RPMI7951 (cell line): ENCODE results near the gene ATP13A1. TPM values are rescaled to one million over a fixed set of nuclear protein-coding genes. Genes with fewer than 3 reads are reported as not detected.
"Not testable (repeated sequence)": the region's sequence is repeated elsewhere in the genome, so short reads cannot be mapped to it uniquely, and the experiment has no call there.

ENCODE experiments used
- DNase-seq: peaks from one replicate; pipeline ENCODE4 v3.0.0-alpha.2; 2012; ENCODE audit warnings: low read depth
- total RNA-seq: library from RNA; depleted of rRNA; stranded (reverse); fragments of >200 nt; shearing (Covaris generic); gene quantifications from 2 replicates; pipeline ENCODE4 v1.2.3, GENCODE V29; 2014; rRNA removed

ATP13A1 gene
- total RNA-seq: 21.3 and 34.7 TPM in 2 replicates

DNA sequence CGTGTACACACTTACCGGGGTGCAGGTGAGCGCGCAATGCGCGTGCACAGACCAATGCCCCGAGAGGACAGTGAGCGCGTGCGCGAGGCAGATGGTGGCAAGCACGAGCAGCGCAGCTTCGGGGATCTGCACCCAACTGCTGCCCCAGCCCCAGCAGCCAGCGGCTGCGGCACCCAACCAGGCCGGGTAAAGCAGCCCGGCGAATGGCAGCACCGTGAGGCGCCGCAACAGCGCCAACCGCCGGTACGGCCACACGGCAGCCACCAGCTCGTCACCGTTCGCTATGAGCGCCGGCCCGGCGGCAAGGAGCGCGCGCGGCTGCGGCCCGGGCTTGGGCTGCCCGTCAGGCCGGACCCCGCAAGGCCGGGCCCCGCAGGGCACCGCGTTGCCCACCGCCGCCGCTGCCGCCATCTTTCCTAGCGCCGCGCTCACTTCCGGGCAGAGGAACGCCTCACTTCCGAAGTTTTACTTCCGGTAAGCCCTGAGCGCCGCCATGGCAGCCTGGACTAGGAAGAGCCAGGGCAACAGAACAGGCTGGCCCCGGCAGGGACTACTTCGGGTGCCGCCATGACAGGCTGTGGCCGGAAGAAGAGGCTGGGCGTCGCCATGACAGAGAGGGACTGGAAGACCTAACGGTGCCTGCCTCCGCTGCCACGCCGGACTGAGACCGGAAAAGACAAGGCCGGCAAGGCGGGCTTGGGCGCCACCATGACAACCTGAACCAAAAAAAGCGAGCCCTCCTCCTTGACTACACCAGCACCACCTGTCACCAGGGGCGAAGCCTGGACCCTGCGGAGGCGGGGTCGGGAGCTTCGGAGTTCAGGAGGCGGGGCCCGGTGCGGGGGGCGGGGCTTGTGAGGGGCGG is at the start of gene ATP13A1:
Gene ATP13A1, minus strand, starts transcription at position 421 of the 865 bp plus-strand sequence. Its CDS starts 10 bp downstream, at position 411.
- DNase-seq: peak; percentile 93

DNA sequence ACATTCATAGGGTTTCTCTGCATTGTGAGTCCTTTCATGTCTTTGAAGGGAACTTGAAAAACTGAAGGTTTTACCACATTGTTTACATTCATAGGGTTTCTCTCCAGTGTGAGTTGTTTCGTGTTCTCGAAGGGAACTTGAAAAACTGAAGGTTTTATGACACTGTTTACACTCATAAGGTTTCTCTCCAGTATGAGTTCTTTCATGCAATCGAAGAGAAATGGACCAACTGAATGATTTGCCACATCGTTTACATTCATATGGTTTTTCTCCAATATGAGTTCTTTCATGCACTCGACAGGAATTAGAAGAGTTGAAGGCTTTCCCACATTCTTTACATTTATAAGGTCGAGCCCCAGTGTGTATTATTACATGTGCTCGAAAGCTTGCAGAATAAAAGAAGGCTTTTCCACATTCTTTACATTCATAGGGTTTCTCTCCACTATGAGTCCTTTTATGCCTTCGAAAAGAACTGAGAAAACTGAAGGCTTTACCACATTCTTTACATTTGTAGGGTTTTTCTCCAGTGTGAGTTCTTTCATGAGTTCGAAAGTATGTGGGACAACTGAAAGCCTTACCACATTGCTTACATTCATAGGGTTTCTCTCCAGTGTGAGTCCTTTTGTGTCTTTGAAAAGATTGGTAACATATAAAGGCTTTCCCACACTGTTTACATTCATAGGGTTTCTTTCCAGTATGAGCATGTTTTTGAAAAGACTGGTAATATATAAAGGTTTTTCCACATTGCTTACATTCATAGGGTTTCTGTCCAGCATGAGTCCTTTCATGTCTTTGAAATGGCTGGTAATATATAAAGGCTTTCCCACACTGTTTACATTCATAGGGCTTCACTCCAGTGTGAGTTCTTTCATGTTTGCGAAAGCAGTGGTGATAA is 48.7 kb upstream of the ATP13A1 start:
- no peak for DNase-seq

DNA sequence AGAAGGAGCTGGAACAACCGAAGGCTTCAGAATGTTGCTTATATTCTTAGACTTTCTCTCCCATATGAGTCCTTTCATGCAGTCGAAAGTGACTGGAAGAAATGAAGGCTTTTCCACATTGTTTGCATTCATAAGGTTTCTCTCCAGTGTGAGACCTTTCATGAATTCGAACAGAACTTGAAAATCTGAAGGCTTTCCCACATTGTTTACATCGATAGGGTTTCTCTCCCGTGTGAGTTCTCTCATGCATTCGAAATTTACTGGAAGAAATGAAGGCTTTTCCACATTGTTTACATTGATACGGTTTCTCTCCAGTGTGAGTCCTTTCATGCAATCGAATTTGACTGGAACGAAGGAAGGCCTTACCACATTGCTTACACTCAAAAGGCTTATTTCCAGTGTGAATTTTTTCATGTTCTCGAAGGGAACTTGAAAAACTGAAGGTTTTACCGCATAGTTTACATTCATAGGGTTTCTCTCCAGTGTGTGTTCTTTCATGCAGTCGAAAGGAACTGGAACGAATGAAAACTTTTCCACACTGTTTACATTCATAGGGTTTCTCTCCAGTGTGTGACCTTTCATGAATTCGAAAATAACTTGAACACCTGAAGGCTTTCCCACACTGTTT is 47.9 kb upstream of the ATP13A1 start:
- no peak for DNase-seq

DNA sequence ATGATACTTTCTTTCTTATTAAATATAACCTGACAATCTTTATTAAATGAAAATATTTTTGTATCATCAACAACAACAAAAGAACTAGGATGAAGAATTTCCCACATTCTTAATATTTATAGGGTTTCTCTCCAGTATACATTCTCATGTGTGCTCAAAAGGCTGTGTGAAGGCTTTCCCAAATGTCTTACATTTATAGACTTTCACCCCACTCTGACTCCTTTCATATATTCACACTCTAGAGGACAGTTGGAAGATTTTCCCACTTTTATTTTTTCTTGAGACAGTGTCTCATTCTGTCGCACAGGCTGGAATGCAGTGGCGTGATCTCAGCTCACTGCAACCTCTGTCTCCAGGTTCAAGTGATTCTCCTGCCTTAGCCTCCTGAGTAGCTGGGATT is 47.0 kb upstream of the ATP13A1 start:
- no peak for DNase-seq

DNA sequence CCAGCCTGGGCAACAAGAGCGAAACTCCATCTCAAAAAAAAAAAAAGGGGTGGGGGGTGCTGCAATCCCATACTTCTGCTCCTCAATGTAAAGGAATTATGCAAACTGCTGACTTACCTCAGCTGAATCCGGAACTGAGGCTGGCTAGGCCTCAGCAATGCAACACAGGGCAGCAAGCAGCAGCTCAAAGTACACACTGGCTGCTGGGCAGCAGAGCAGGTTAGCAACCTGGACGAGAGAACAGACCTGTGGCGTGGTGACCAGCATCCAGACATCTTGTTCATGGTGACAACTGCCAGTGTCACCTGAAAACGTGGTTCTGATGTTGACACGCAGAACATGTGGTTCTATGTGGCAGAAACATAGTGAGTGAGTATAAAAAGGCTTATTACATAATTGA is 41.4 kb upstream of the ATP13A1 start:
- no peak for DNase-seq

DNA sequence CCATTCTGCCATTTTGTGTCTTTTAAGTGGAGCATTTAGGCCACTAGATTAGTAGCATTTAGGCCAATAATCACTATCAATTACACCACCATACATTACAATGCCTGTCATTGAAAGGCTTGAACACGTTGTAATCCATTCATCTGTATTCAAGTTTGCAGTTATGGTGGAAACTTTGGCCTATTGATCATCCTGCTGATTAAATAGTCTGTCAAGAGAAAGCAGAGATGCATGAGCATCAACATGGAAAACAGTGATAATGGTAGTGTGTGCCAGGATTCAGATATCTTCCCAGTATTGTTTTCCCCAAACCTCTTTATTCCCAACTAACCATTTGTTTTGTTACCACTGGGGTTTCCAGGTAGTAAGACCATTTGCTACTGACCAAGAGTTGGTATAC is 37.0 kb upstream of the ATP13A1 start:
- not testable (repeated sequence) for DNase-seq

DNA sequence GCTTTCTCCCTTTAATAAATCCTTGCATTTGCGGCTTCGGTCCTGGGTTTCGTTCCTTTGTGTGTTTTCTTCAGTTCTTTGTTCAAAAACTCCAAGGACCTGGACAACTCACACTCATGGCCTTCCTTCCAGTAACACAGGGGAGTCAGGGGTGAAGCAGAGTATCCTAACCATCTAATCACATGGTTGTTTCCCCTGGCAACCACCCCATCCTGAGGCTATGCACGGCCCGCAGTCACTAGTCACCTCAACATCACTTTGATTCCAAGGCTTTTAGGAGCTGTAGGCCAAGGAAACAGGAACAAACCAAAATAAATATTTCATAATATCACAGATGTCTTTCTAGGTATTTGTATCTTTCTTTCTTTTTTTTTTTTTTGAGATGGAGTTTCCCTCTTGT is 34.1 kb upstream of the ATP13A1 start:
- no peak for DNase-seq

DNA sequence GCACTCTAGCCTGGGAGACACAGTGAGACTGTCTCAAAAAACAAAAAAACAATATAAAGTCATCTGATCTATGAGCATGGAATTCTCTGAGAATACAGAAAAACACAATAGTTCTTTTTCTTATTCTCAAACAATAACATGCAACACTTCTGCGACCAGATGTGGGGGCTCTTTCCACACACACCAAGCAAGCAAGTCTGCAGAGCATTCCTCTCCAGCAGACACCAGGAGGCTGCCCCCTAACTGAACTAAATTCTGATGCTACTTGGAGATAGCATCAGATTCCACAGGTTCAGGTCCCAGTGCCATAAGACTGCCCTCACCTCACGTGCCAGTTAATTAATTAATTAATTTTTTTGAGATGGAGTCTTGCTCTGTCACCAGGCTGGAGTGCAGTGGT is 32.9 kb upstream of the ATP13A1 start:
- no peak for DNase-seq

DNA sequence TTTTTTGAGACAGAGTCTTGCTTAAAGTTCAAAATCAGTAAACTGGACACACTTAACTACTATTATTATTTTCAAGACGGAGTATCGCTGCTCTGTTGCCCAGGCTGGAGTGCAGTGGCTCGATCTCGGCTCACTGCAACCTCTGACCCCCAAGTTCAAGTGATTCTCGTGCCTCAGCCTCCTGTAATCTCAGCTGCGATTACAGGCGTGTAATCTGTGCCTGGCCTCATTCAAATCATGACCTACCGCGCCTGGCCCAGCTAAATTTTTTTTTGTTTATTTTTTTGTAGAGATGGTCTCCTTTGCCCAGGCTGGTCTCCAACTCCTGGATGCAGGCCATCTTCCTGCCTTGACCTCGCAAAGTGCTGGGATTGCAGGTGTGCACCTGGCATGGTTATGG is 28.2 kb upstream of the ATP13A1 start:
- DNase-seq: no peak

DNA sequence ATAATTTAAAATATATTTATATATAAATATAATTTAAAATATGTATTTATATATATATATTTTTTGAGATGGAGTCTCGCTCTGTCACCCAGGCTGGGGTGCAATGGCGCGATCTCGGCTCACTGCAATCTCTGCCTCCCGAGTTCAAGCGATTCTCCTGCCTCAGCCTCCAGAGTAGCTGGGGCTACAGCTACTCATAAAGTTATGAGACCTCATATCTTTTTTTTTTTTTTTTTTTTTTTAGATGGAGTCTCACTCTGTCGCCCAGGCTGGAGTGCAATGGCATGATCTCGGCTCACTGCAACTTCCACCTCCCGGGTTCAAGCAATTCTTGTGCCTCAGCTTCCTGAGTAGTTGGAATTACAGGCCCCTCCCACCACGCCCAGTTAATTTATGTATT is 25.5 kb upstream of the ATP13A1 start:
- DNase-seq: not testable (repeated sequence)

DNA sequence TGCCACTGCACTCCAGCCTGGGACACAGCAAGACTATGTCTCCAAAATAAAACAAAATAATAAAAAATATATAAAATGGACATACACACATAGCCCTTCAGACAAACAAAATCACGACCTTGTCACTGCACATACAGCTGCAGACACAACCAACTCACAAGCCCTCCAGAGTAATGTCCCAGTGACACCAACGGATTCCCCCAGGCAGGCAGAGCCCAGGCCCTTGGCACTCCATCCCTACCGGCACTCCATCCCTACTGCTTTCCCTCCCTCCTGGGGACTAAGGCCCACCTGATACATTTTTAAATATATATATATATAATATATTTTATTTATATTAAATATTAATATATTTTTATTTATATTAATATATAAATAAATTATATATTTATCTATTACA is 23.6 kb upstream of the ATP13A1 start:
- DNase-seq: peak; percentile 34

DNA sequence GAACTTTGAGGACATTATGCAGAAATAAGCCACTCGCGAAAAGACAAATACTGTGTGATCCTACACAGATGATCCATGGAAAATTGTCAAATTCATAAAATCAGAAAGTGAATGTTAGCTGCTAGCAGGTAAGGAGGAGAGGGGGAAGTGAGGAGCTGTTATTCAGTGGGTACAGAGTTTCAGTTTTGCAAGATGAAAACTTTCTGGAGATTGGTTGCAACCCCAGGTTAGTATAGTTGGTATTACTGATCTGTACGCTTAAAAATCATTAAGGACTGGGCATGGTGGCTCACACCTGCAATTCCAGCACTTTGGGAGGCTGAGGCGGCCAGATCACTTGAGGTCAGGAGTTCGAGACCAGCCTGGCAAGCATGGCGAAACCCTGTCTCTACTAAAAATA is 23.1 kb upstream of the ATP13A1 start:
- no peak for DNase-seq

DNA sequence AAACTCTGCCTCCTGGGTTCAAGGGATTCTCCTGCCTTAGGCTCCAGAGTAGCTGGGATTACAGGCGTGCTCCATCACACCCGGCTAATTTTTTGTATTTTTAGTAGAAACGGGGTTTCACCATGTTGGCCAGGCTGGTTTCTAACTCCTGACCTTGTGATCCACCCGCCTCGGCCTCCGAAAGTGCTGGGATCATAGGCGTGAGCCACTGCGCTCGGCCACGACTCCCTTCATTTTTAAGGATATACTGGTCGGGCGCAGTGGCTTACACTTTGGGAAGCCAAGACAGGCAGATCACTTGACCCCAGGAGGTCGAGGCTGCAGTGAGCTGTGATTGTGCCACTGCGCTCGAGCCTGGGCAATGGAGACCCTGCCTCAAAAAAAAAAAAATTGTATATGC is 22.6 kb upstream of the ATP13A1 start:
- not testable (repeated sequence) for DNase-seq

DNA sequence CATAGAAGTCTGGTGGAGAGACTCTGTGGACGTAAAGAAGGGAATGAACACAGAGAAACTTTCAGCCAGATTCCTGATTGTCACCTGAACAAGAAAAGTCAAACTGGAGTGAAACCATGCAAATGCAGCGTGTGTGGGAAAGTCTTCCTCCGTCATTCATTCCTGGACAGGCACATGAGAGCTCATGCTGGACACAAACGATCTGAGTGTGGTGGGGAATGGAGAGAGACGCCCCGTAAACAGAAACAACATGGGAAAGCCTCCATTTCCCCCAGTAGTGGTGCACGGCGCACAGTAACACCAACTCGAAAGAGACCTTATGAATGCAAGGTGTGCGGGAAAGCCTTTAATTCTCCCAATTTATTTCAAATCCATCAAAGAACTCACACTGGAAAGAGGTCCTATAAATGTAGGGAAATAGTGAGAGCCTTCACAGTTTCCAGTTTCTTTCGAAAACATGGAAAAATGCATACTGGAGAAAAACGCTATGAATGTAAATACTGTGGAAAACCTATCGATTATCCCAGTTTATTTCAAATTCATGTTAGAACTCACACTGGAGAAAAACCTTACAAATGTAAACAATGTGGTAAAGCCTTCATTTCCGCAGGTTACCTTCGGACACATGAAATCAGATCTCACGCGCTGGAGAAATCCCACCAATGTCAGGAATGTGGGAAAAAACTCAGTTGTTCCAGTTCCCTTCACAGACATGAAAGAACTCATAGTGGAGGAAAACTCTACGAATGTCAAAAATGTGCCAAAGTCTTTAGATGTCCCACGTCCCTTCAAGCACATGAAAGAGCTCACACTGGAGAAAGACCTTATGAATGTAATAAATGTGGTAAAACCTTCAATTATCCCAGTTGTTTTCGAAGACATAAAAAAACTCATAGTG is 15.9 kb upstream of the ATP13A1 start:
- DNase-seq: no peak

DNA sequence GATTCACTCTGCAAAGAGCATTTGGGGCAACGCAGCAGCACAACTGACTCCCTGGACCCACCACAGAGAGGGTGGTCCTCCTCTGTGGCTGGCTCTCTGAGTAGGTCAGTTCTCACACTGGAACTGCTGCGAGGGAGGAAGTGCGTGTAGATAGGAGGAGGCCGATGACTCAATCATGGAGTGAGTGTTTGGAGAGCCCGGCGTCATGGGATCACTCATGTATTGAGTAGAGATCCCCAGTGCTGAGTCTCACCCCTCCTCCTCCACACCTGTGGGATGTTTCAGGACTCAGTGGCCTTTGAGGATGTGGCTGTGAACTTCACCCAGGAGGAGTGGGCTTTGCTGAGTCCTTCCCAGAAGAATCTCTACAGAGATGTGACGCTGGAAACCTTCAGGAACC is 14.1 kb upstream of the ATP13A1 start:
- no peak for DNase-seq

DNA sequence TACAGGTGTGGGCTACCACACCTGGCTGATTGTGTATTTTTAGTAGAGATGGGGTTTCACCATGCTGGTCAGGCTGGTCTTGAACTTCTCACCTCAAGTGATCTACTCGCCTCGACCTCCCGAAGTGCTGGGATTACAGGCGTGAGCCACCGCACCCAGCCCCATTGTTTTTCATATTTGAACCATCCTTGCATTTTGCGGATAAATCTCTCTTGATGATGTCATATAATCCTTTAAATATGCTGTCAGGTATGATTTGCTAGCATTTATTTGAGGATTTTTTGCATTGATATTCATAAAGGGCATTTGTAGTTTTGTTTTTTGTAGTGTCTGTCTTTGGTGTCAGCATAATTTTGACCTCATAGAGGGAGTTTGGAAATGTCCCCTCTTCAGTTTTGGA is 10.8 kb upstream of the ATP13A1 start:
- no peak for DNase-seq

DNA sequence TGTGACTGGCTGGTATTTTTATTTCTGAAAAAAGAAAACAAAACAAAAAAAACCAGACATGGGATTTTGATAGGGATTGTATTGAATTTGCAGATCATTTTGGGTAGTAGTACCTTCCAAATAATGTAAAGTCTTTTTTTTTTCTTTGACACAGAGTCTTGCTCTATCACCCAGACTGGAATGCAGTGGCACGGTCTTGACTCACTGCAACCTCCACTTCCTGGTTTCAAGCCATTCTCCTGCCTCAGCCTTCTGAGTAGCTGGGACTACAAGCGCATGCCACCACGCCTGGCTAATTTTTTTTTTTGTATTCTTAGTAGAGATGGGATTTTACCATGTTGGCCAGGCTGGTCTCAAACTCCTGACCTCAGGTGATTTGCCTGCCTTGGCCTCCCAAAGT is 9.3 kb upstream of the ATP13A1 start:
- no peak for DNase-seq

DNA sequence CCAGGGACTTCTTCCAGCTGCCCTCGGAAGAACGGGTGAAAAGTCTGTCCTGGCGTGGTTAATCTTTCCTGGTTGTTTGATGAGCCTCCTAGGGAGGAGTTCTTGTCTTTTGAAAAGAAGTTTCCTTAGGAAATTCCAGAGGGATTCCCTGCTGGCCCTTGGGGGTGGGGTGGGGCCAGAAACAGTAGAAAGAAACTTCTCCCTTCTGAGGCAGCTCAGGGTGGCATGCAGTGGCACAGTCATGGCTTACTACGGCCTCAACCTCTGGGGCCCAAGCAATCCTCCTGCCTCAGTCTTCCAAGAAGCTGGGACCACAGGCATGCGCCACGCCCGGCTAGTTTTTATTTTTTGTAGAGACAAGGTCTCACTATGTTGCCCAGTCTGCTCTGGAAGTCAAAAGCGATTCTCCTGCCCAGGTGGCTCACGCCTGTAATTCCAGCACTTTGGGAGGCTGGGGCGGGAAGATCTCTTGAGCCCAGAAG is 6.6 kb upstream of the ATP13A1 start:
- DNase-seq: no peak

DNA sequence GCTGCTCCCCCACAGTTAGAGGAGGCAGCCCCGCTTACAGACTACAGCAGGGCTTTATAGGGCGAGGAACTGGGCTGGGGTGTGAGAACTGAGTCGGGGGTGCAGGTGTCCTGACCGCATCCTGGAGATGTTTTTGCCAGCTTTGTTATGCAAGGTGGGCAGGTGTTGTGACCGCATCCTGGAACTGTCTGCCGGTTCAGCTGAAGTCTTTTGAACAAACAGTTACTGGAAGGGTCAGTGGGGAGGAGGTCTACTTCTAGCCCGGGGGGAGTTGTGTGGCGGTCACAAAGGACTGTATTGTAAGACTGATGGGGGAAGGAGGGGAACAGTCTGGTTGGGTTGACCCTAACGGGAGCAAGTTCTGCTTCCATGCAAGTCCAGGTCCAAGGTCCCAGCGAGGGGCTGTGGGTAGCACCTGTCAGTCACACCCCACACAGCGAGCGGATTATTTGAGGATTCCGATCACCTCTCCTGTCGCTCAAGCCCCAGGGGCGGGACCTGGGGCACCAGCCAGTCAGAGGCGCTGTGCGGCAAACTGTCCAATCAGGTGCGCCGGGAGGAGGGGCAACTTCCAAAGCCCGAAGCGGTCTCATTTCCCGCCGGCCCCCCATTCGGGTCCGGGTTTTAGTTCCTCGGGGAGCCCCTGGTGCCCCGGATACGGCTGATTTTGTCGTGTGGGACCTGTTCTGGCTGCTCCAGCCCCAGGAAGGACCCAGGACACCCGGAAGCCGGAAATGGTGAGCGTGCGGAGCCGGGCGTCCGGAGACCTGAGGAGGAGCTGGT is 4.9 kb upstream of the ATP13A1 start, which contains the start of gene ZNF101:
Gene ZNF101, plus strand, starts transcription at position 610 of the 783 bp plus-strand sequence. Its CDS starts 125 bp downstream, at position 735.
- peak; percentile 91 for DNase-seq

DNA sequence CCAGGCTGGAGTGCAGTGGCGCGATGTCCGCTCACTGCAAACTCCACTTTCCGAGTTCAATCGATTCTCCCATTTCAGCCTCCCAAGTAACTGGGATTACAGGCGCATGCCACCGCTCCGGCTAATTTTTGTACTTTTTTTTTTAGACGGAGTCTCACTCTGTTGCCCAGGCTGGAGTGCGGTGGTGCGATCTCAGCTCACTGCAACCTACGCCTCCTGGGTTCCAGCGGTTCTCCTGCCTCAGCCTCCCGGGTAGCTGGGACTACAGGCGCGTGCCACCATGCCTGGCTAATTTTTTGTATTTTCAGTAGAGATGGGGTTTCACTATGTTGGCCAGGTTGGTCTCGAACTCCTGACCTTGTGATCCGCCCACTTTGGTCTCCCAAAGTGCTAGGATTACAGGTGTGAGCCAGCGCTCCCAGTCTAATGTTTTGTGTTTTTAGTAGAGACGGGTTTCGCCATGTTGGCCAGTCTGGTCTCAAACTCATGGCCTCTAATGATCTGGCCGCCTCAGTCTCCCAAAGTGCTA is 2.0 kb upstream of the ATP13A1 start:
- DNase-seq: not testable (repeated sequence)
